Lower lobe of right lung (tissue), 2 donors: ENCODE results near the gene PARP15. TPM values are rescaled to one million over a fixed set of nuclear protein-coding genes. Genes with fewer than 3 reads are reported as not detected.
A peak's percentile ranks its signal among the peaks of the same experiment; 100 is the strongest.

Experiments used
- ATAC-seq, 2 donors: fragments of 200-7000 bp; cut with Tn5 transposase; one replicate each; pipeline ENCODE4 v1.9.1; 2020 to 2022; ENCODE audit warnings: mild to moderate bottlenecking in 2 of 2, moderate library complexity in 2 of 2
- DNase-seq: peaks from one replicate; pipeline ENCODE4 v3.0.0-alpha.2; 2020
- H3K27ac ChIP-seq: fragments of 200-600 bp; one replicate; pipeline ENCODE4 v1.8.0; 2022
- H3K27me3 ChIP-seq: fragments of 200-600 bp; one replicate; pipeline ENCODE4 v1.8.0; 2022; ENCODE audit warnings: low read depth
- H3K36me3 ChIP-seq: fragments of 200-600 bp; one replicate; pipeline ENCODE4 v1.8.0; 2022; ENCODE audit warnings: mild to moderate bottlenecking
- H3K4me1 ChIP-seq: fragments of 200-600 bp; one replicate; pipeline ENCODE4 v1.8.0; 2022
- H3K4me3 ChIP-seq: fragments of 200-600 bp; one replicate; pipeline ENCODE4 v1.8.0; 2022; ENCODE audit warnings: mild to moderate bottlenecking
- H3K9me3 ChIP-seq: fragments of 200-600 bp; one replicate; pipeline ENCODE4 v1.8.0; 2022
- intact Hi-C: fragments of 100-400 bp; cut with DNase I; formaldehyde crosslinking; loops from one replicate; pipeline ENCODE4 v1.11.0; 2022
- total RNA-seq: library from RNA; stranded (reverse); fragmentation: NEBNext Ultra II Directional; extraction: Animal tissue kit (Norgen Biotek cat#: 25700); gene quantifications from one replicate; pipeline ENCODE4 v1.2.1, GENCODE V29; 2021
- TF ChIP-seq, protein P1 (sequence below): fragments of 200-600 bp; IDR thresholded peaks from one replicate; pipeline ENCODE4 v1.8.0; 2022; ENCODE audit warnings: antibody characterized with exemption, mild to moderate bottlenecking
- donor health status: DM: no; HTN: yes; CAD: no; lungs with severe emphysema.

Gene PARP15
- total RNA-seq, 1 donor from 2014 or later, result 11.4 TPM

DNA sequence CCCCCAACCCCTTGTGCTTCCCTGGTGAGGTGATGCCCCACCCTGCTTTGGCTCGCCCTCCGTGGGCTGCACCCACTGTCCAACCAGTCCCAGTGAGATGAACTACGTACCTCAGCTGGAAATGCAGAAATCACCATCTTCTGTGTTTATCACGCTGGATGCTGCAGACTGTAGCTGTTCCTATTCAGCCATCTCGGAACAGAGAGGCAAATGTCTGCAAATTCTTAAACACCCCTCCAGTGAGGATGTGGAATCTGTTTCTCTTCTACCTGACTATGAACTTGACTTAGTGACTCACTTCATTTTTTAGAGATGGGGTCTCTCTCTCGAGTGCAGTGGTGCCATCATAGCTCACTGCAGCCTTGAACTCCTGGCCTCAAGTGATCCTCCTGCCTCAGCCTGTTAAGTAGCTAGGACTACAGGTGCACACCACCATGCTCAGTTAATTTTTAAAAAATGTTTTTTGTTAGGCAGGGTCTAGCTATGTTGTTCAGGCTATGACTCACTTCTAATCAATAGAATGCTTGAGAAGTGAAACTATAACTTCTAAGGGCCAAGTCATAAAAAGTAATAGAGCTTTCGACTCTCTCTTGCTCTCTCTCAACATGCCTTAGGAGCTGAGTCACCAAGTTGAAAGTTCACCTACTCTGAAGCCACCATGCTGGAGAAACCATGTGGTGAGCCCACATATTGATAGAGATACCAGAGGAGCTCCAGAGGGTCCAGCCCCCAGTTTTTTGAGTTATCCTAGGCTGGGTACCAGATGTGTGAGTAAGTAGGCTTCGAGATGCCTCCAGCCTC, 91.7 kb downstream of the PARP15 start:
- DNase-seq (no peak), ATAC-seq (peak in 1 of 2 donors; percentile 64)
- Histone ChIP-seq H3K9me3 (no peaks in the 10 kb centered on the region), H3K27ac (no peak overlapping the region), H3K4me1 (no peaks in the 10 kb centered on the region), H3K36me3 (no peaks in the 10 kb centered on the region), H3K27me3 (no peaks in the 10 kb centered on the region), H3K4me3 (no peak overlapping the region)
- TF ChIP-seq, protein P1, sequence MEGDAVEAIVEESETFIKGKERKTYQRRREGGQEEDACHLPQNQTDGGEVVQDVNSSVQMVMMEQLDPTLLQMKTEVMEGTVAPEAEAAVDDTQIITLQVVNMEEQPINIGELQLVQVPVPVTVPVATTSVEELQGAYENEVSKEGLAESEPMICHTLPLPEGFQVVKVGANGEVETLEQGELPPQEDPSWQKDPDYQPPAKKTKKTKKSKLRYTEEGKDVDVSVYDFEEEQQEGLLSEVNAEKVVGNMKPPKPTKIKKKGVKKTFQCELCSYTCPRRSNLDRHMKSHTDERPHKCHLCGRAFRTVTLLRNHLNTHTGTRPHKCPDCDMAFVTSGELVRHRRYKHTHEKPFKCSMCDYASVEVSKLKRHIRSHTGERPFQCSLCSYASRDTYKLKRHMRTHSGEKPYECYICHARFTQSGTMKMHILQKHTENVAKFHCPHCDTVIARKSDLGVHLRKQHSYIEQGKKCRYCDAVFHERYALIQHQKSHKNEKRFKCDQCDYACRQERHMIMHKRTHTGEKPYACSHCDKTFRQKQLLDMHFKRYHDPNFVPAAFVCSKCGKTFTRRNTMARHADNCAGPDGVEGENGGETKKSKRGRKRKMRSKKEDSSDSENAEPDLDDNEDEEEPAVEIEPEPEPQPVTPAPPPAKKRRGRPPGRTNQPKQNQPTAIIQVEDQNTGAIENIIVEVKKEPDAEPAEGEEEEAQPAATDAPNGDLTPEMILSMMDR, result no peak
- intact Hi-C loops, result no loop called here

DNA sequence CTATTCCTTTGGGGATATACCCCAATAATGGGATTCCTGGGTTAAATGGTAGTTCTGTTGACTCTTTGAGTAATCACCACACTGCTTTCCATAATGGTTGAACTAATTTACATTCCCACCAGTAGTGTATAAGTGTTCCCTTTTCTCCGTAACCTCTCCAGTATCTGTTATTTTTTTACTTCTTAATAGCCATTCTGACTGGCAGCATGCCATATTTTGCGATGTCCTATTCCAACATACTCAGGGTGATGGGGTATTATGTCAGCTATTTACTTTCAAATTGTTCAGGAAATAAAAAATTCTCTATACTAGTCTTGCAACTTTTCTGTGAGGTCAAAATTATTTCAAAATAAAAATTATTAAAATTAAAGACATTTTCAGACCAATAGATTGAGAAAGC, 94.1 kb downstream of the PARP15 start:
- Histone ChIP-seq H3K27me3 (no peaks in the 10 kb centered on the region), H3K4me3 (no peak overlapping the region), H3K4me1 (no peaks in the 10 kb centered on the region), H3K9me3 (peaks cover 4% of the 10 kb centered on the region), H3K27ac (no peak overlapping the region), H3K36me3 (no peaks in the 10 kb centered on the region)
- intact Hi-C loops, result loop anchor here (10.0 kb wide), 1 partner anchor 107 kb away; the partner anchor contains the start of genes DTX3L and PARP9
- no peak for DNase-seq
- TF ChIP-seq, protein P1, result no peak
- no peak for ATAC-seq

DNA sequence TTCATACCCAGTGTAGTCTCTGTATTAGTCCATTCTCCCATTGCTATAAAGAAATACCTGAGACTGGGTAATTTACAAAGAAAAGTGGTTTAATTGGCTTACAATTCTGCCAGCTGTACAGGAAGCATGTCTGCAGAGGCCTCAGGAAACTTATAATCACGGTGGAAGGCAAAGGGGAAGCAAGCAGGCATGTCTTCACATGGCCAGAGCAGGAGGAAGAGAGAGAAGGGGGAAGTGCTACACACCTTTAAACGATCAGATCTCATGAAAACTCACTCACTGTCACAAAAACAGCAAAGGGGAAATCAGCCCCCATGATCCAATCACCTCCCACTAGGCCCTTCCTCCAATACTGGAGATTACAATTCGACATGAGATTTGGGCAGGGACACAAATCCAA, 96.9 kb downstream of the PARP15 start:
- H3K4me3 ChIP-seq, result no peak overlapping the region
- ATAC-seq (no peak), DNase-seq (no peak)
- H3K27ac ChIP-seq, result no peak overlapping the region
- H3K27me3 ChIP-seq, result no peaks in the 10 kb centered on the region
- peaks cover 4% of the 10 kb centered on the region for H3K9me3 ChIP-seq
- intact Hi-C loops, result loop anchor here (10.0 kb wide), 1 partner anchor 110 kb away; the partner anchor contains the start of genes DTX3L and PARP9
- H3K36me3 ChIP-seq, result no peaks in the 10 kb centered on the region
- peaks cover 8% of the 10 kb centered on the region for H3K4me1 ChIP-seq
- TF ChIP-seq, protein P1, result no peak

DNA sequence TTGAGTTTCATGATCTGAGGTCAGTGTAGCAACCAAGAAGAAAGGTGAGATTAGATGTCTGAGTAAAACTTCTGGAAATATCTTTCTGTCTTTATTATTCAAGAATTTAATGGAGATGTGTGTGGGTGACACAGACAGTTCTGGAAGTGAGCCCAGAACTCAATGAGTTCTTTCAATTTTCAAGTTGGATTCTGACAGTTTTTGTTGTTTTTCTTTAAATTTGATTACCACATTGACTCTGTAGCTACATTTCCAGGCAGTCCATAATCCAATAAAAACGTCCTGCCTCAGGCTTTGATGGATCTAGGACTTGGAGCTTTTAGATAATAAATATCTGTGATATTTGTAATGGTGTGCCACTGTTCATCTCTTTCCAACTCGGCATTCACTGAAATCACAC, 99.3 kb downstream of the PARP15 start:
- ATAC-seq, result no peak
- no peaks in the 10 kb centered on the region for H3K27me3 ChIP-seq
- no peaks in the 10 kb centered on the region for H3K36me3 ChIP-seq
- H3K9me3 ChIP-seq, result peaks cover 4% of the 10 kb centered on the region
- H3K4me1 ChIP-seq, result peaks cover 19% of the 10 kb centered on the region
- TF ChIP-seq, protein P1, result no peak
- H3K4me3 ChIP-seq, result no peak overlapping the region
- intact Hi-C loops, result loop anchor here (10.0 kb wide), 1 partner anchor 112 kb away; the partner anchor contains the start of genes DTX3L and PARP9
- no peak overlapping the region for H3K27ac ChIP-seq
- no peak for DNase-seq

DNA sequence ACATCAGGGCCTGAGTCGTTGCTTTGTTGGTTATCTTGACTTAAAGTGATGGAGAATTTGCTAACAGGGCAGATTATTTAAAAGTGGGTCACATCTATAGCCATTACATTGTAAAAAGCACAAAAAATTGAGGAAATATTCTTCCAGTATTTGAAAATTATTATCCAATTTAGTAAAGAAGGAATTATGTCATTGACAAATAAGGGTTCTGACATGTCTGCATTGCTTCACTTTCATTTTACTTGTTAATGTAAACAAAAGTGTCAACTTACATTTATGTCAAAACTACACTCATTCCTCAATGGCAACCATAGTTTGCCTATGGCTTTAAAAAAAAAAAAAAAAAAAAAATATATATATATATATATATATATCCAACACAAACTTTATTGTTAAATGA, 99.8 kb downstream of the PARP15 start:
- Histone ChIP-seq H3K27me3 (no peaks in the 10 kb centered on the region), H3K9me3 (peaks cover 4% of the 10 kb centered on the region), H3K4me3 (no peak overlapping the region), H3K4me1 (peaks cover 23% of the 10 kb centered on the region), H3K27ac (no peak overlapping the region), H3K36me3 (no peaks in the 10 kb centered on the region)
- intact Hi-C loops, result loop anchor here (10.0 kb wide), 1 partner anchor 112 kb away; the partner anchor contains the start of genes DTX3L and PARP9
- ATAC-seq, result no peak
- TF ChIP-seq, protein P1, result no peak
- no peak for DNase-seq
